Omental fat pad (tissue), 4 donors: ENCODE measurements around the gene DMXL2. TPM values are rescaled to one million over a fixed set of nuclear protein-coding genes. Genes with fewer than 3 reads are reported as not detected.

Experiments
- ATAC-seq: fragments of 150-250 bp; one replicate; pipeline ENCODE4 v1.9.1; 2016; ENCODE audit warnings: mild to moderate bottlenecking, moderate library complexity; ENCODE audit not compliant: low FRiP score
- DNase-seq: peaks from one replicate; pipeline ENCODE4 v3.0.0-alpha.2; 2019; ENCODE audit warnings: low spot score
- CTCF ChIP-seq, 3 donors: fragments of 450-650 bp; IDR thresholded peaks; one replicate each; pipeline ENCODE4 v1.5.1; 2016 to 2017; ENCODE audit warnings: antibody characterized with exemption in 3 of 3, mild to moderate bottlenecking in 3 of 3, moderate library complexity in 2 of 3
- total RNA-seq, 4 donors: library from RNA; depleted of rRNA; stranded (reverse); fragments of >200 nt; gene quantifications; one replicate each; pipeline ENCODE4 v1.1.0, GENCODE V29; 2016

DMXL2 gene
- total RNA-seq, 4 donors from 2014 or later: 47.5 to 77.2 (median 54.5) TPM

DNA sequence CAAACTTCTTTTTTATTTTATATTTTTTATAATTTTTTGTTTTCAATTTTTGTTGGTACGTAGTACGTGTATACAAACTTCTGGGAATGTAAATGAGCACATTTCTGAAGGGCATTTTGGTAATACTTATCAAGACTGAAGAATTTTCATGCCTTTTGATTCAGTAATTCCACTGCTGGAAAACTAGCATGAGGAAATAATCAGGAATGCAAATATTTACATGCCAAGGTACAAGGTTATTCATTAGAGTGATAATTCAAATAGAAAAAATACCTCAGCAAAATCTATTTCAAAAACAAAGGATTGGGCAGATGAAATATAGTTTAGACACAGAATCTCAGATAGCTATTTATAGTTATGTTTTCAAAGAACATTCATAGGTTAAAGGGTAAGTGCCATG, 128.7 kb downstream of the DMXL2 start:
- no peak for TF ChIP-seq CTCF (IDR thresholded peaks at IDR 0.05)
- ATAC-seq: no peak

GRCh38 chr15:51492528-51492927, 130.0 kb downstream of the DMXL2 start:
- DNase-seq (no peak), ATAC-seq (no peak)
- no peak for TF ChIP-seq CTCF (IDR thresholded peaks at IDR 0.05)

More for the DNA sequence above, 128.7 kb downstream of the DMXL2 start:
- no peak for DNase-seq

GRCh38 chr15:51491941-51492340, 130.6 kb downstream of the DMXL2 start:
- DNase-seq (no peak), ATAC-seq (no peak)
- TF ChIP-seq CTCF (IDR thresholded peaks at IDR 0.05): no peak

DNA sequence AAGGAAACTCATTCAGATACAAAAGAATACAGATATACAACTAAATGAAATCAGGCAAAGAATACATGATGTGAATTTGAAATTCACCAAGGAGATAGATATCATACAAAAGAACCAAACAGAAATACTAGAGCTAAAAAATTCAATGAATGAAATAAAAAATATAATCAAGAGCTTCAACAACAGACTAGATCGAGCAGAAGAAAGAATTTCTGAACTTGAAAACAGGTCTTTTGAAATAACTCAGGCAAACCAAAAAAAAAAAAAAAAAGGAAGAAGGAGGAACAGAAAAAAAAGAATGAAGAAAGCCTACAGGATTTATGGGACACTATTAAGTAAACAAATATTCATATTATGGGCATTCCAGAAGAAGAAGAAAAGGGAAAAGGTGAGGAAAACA, 137.8 kb downstream of the DMXL2 start:
- DNase-seq (no peak), ATAC-seq (no peak)
- no peak for TF ChIP-seq CTCF (IDR thresholded peaks at IDR 0.05)

DNA sequence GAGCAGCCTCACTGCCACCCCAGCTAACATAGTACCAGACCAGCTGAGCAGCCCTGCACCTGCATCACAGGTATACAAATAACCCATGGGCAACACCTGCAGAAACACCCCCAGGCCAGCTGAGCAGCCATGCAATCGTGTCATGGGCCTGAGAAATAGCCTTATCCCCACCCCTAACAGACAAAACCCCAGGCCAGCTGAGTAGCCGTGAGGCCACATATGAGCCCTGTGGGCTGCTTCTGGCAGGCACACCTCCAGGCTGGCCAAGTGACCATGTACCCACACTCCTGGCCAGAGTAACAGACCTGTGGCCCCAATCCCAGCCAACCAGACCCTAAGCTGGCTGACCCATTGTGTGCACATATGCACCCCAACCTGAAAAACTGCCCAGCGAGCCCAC, 138.6 kb downstream of the DMXL2 start:
- no peak for TF ChIP-seq CTCF (IDR thresholded peaks at IDR 0.05)
- ATAC-seq (no peak), DNase-seq (no peak)

GRCh38 chr15:51483520-51483919, 139.1 kb downstream of the DMXL2 start:
- DNase-seq: no peak
- no peak for TF ChIP-seq CTCF (IDR thresholded peaks at IDR 0.05)
- ATAC-seq: no peak

- ATAC-seq (no peak), DNase-seq (no peak)
Measured at GRCh38 chr15:51475736-51476135, 146.8 kb downstream of the DMXL2 start.

More at GRCh38 chr15:51475736-51476135, 146.8 kb downstream of the DMXL2 start:
- no peak for TF ChIP-seq CTCF (IDR thresholded peaks at IDR 0.05)
